Kasumi-1 (cell line): ENCODE data around the gene CSN1S1.

Experiments
- DNase-seq, 2 experiments: peaks; one replicate each; lab custom pipeline; 2025; lab: John Stamatoyannopoulos, UW

CSN1S1 gene

GRCh38 chr4:69991016-69991415 is 60.1 kb downstream of the CSN1S1 start:
- DNase-seq, result no peak

GRCh38 chr4:69994782-69995181 is 63.9 kb downstream of the CSN1S1 start:
- no peak for DNase-seq

- DNase-seq, result peak; percentile 28 to 33
Measured at GRCh38 chr4:69995526-69996016, 64.7 kb downstream of the CSN1S1 start, which contains the start of gene STATH. Gene STATH, plus strand, starts transcription at chr4:69995966. Its CDS starts 2,472 bp downstream, at chr4:69998438.
